LHCN-M2 (cell line): Measurements from ENCODE around the gene SPHK1. TPM values are rescaled to one million over a fixed set of nuclear protein-coding genes. Genes with fewer than 3 reads are reported as not detected.

ENCODE experiments used
- DNase-seq: peaks from one replicate; pipeline ENCODE4 v3.0.0-alpha.2; 2012; ENCODE audit warnings: low read depth
- total RNA-seq: library from RNA; depleted of rRNA; stranded (reverse); fragments of >200 nt; gene quantifications from 2 replicates; pipeline ENCODE4 v1.2.3, GENCODE V29; 2014

Gene SPHK1
- total RNA-seq, 1 experiment from 2014 or later, result 28.4 TPM

DNA sequence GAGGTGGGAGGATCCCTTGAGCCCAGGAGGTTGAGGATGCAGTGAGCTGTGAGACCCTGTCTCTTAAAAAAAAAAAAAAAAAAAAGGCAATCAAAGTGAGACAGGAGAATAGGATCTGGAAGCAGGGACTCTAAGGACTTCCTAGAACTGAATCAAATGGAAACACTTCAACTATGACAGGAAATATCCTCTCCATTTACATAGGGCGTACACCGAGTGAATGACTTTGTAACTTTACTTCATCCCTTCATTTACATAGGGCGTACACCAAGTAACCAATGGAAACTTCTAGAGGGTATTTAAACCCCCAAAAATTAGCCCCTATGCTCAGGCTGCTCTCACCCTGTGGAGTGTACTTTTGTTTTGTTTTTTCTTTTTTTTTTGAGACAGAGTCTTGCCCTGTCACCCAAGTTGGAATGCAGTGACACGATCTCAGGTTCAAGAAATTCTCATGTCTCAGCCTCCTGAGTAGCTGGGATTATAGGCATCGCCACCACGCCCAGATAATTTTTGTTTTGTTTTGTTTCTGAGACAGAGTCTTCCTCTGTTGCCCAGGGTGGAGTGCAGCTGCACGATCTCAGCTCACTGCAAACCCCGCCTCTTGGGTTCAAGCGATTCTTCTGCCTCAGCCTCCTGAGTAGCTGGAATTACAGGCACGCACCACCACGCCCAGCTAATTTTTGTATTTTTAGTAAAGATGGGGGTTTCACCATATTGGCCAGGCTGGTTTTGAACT lies 21.1 kb upstream of the SPHK1 start:
- DNase-seq, result no peak

DNA sequence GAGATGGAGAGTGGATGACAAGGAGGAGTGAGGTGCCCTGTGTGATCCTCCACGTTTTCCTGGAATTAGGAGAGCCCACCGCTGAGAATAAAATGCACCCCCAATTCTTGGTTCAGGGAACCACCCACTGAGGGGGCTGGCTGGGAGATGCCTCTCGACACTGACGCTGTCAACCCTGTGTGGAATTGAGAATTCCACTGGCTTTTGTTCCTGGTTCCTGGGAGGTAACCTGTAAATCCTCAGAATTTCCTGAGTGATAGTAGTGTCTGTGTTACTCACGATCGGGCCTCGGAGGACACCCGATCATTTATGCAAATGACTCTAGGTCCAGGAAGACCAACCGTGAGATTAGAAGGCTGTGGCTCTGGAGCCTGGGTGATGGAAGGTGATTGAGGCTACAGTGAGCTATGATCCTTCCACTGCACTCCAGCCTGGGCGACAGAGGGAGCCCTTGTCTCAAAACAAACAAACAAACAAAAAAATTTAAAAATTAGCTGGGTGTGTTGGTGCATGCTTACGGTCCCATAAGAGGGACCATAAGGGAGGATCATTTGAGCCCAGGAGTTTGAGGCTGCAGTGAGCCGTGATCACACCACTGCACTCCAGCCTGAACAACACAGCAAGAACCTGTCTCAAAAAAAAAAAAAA lies 19.0 kb upstream of the SPHK1 start:
- no peak for DNase-seq

GRCh38 chr17:76366247-76366646 lies 18.2 kb upstream of the SPHK1 start:
- no peak for DNase-seq

DNA sequence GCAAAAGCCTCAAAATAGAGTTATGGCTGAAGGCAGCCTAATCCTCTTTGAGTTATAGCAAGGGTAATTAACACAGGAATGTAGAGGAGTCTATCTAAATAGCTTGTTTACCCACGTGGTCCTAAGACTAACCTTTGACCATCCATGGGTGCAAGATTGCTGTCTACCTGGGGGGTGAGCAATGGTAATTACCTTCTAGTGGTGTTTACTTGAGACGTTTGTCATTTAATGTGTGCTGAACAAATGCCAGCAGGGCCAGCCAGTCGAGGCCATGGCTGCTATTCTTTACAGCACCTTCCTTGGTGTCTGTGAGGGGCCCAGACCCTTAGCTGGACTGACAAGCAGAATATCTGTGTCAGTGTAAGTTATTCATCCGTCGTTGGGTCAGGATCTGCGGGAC lies 16.8 kb upstream of the SPHK1 start:
- DNase-seq, result no peak

DNA sequence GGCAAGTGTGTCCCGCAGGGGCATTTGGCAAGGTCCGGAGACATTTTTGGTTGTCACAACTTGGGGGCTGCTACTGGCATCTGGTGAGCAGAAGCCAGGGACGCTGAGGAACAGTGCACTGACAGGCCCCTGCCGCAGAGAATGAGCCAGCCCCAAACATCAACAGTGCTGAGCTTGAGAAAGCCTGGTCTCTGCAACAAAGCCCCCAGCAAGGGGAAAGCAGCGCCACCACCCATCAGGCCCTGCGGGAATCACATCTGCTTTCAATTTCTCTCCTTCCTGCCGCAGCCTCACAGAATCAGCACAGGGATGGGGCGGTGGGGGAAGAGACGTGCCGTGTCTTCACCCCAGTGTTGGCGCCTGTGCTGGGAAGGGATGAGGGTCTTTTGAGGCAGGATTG lies 15.9 kb upstream of the SPHK1 start:
- DNase-seq, result no peak

- no peak for DNase-seq
Measured at GRCh38 chr17:76369379-76369778, 15.0 kb upstream of the SPHK1 start.

DNA sequence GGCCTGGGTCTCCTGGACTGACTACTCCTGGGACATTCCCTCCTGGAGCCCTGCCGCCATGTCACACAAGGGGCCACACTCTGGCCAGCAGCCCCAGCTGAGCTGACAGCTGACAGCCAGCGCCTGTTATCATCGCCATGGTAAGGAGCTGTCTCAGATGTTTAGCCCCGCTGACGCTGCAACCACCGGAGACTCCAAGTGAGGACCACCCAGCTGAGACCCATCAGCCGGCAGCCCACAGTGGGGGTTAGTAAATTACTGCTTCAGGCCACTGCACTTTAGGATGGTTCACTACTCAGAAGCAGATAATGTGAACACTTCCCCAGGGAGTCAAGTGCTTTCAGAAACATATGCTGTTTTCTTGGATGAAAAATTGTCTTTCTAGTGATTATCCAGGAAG lies 14.6 kb upstream of the SPHK1 start:
- no peak for DNase-seq

- peak; percentile 94 for DNase-seq
Measured at GRCh38 chr17:76370261-76370993, 14.0 kb upstream of the SPHK1 start.

DNA sequence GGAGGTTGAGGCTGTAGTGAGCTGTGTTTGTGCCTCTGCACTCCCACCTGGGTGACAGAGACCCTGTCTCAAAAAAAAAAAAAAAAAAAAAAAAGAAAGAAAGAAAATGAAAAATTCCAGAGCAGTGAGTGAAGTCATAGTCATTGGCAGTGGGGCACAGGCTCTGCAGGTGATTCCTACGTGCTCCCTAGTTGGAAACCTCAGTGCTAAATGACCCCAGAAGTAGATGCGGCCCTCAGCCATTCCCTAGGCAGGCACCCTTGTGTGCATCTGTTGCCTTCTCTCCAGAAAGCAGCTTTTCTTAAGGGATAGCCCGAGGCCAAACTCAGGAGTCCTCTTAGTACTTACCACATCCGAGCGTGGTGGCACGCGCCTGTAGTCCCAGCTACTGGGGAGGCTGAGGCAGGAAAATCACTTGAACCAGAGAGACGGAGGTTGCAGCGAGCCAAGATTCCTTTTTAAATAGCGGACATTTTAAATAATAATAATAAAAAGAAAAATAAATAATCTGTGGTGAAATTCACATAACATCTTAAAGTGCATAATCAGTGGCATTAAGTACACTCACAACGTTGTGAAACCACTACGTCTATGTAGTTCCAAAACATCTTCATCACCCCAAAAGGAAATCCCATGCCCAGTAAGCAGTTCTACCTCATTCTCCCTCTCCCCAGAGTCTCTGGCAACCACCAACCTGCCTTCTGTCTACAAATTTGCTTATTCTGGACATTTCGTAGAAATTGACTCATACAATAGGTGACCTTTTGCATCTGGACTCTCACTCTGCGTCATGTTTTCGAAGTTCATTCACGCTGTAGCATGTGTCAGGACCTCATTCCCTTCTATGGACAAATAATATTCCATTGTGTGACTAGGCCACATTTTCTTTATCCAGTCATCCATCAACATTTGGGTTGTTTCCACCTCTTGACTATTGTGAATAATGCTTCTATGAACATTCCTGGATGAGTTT lies 12.5 kb upstream of the SPHK1 start:
- DNase-seq, result peak; percentile 84

DNA sequence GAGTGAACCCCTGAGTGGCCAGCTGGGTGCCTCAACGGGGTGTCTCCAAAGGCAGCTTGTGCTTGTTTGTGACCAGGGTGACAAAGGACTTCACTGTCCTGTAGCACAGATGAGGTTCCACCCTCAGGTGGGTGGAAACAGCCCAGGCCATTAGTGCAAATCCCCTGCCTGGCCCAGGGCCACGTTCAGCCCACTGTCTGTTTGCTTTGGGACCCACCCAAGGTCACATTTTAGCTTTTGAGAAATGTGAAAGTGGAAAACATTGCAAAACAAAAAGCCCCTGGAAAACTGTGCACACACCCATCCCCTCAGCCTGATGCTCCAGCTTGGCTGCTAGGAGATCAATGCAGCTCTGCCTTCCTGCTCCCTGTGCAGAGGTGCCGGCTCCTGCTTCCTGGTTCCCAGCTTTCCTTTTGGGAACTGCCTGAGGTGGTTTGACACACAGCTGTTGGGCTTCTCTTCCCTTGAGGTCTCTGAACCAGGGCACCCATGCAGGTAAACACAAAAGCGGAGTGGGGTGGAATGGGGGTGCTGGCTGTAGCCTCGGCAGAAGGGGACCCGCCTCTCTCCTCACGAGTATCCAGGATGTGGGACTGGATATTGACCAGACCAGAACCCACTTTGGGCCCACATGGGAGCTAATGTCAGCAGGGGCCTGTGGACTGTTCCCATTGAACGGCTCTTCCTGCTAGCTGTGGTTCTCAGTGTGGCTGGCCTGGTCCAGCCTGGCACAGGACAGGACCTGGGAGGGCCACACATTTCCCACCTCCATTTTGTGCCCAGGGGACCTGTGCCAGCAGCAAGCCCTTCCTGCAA lies 7.9 kb upstream of the SPHK1 start:
- DNase-seq, result no peak

DNA sequence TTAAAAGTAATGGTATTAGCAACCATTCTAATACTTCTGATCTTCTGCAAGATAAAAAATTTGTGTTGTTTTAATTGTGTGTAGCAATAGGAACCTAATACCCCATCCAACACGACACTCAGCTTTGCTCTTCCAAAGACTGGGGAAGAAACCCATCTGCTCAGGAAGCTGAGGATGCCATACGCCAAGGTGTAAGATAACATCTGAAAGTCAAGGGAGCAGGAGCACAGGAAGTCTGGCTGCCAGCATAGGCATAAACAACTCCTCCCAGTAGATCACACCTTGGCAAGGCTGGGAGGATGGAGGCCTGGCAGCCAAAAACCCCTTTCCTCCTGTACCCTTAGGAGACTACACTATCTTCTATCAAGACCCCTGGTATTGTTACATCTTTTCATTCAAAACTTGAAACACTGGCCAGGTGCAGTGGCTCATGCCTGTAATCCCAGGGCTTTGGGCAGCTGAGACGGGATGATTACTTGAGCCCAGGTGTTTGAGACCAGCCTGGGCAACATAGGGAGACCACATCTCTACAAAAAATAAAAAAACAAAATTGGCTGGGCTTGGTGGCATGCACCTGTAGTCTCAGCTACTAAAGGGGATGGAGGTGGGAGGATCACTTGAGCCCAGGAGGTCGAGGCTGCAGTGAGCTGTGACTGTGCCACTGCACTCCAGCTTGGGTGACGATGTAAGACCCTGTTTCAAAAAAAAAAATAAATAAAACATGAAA lies 5.7 kb upstream of the SPHK1 start:
- DNase-seq, result no peak

GRCh38 chr17:76379275-76379641 lies 5.2 kb upstream of the SPHK1 start:
- DNase-seq, result no peak

DNA sequence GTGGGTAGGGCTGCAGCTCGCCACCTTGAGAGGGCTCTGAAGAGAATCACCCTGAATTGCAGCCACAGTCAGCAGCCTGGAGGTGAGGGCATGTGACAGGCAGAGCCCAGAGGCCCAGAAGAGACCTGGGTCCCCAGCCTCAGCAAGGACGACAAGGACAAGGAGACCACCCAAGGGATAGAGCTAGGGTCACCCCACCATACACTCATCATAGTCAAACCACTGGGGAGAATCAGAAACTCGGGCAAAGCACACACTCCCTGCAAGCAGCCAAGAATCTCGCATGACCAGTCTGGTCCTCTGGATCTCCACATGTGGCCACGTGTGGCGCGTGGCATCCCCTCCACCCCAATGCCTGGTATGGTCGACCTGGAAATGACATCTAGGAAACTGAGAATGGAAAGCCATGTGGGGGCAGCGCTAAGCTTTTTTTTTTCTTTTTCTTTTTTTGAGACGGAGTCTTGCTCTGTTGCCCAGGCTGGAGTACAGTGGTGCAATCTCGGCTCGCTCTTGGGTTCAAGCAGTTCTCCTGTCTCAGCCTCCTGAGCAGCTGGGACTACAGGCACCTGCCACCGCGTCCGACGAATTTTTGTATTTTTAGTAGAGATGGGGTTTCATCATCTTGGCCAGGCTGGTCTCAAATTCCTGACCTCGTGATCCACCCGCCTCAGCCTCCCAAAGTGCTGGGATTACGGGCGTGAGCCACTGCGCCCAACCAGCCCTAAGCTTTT lies 4.6 kb upstream of the SPHK1 start:
- DNase-seq, result no peak

- DNase-seq, result no peak
Measured at GRCh38 chr17:76381633-76382350, 2.6 kb upstream of the SPHK1 start.

DNA sequence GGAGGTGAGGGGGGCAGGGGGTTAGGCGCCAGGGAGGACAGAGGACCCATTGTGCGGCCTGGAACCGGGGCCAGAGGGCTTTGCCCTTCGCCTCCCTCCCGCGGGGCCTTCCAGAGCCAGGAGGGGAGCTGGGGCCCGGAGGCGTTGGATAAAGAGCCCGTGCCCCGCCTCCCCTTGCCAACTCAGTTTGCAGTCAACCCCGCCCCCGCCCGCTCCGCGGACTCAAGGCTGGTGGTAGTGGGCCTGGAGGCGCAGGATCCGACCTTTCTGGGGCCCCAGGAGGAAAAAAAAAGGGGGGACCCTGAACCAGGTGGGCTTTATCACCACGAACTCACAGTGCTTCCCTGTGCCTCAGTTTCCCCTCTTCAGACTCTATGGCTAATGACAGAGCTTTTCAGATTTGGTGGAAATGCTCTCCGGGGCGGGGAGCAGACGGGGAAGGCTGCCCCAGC lies 2.0 kb upstream of the SPHK1 start:
- DNase-seq, result no peak

DNA sequence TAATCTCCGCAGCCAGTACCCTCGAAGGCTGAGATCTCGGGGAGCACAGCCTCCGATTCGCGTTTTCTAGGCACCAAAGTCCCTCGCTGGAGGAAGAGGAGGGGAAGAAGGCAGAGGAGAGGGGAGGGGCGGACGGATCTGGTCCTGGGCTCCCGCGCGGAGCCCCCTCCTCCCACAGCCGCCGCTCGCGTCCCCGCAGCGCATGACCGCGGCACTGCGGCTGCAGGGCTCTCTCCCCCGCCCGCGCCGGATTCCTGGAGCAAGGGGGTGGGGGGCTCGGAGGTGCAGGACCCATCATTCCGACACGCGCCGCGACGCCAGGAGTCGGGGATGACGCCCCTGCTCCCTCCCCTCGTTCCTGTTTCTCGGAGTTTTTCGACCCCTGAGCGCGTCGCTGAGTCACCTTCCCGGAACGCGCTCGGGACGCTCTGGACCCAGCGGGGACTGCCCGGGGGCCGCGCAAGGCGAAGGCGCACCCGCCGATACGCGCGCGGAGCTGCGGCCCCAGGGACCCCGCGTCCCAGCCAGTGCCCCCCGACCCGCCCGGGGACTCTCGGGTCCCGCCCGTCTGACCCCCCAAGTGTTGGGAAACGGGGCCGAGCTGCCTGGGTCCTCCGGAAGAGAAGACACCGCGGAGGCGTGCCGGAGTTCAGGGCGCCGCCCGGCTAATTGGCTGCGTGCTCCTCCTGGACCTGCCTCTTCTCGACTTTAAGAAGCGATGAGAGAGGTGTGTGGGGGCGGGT lies 1.4 kb upstream of the SPHK1 start:
- no peak for DNase-seq

GRCh38 chr17:76383546-76384221 lies 725 bp upstream of the SPHK1 start:
- peak; percentile 50 for DNase-seq
